Measurements from ENCODE around the gene RGMA. TPM values are rescaled to one million over a fixed set of nuclear protein-coding genes. Genes with fewer than 3 reads are reported as not detected.

The RGMA gene
- total RNA-seq, 1 donor from 2014 or later: 0.40 TPM

DNA sequence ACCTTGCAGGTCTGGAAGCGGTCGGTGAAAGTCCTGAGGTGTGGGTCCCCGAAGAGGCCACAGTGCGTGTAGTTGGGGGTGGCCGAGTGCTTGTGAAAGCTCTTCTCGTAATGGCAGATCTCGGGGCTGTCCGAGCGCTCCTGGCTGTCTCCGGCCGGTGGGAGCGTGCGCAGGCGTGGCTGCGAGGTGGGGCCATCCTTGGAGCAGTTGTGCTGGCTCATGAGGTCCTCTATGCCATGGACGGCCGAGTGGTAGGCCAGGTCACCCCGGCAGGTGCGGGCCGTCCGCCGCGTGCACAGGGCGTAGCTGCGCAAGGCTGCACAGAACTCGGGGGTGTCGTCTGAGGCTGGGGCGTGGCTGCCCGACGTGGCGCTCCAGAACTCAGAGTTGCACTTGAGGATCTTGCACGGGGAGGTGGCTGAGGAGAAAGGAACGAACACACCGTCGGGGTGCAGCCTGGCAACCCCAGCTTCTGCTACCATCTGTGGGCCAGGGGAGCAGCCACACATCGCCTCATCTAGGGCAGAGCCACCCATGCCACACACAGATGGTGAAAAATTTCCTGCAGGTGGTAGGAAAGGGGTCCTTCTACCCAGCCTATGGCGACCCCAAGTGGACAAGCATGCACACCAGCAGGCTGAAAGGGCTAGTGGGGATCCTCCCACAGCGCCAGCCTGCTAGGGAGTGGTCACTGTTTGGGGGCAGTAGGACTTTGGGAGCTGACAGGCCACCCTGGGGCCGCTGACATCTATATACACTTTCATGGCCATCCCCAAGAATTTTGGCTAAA, 36.7 kb downstream of the RGMA start:
- H3K4me3 ChIP-seq (ENCODE audit: low read depth, low read length): no peak overlapping the region
- no peak for DNase-seq (ENCODE audit: low read depth)
- TF ChIP-seq CTCF (conservative IDR thresholded peaks at IDR 0.05; ENCODE audit: low read depth, low read length): peak; percentile 24

GRCh38 chr15:93051236-93052089, 37.5 kb downstream of the RGMA start:
- no peak overlapping the region for H3K4me3 ChIP-seq (ENCODE audit: low read depth, low read length)
- DNase-seq (ENCODE audit: low read depth): no peak
- TF ChIP-seq CTCF (conservative IDR thresholded peaks at IDR 0.05; ENCODE audit: low read depth, low read length): no peak

DNA sequence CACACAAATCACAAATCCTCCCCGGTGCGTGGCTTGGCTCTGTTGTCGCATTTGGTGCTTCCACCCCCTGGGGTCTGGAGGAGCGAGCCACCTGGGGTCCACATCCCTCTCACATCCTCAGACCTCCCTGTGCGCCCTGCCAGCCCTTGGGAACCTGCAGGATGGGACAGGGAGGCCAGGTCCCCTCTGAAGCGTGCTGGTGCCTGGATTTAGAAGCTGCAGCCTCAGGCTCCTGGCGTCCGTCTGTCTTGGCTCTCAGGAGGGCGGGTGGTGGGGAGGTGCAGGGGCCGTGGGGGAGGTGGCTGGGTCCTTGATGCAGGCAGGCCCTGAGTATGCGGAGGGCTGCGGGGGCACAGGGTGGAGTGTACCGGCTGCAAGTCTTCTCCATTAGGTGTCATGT, 38.4 kb downstream of the RGMA start:
- TF ChIP-seq CTCF (conservative IDR thresholded peaks at IDR 0.05; ENCODE audit: low read depth, low read length): no peak
- H3K4me3 ChIP-seq (ENCODE audit: low read depth, low read length): no peak overlapping the region
- no peak for DNase-seq (ENCODE audit: low read depth)

GRCh38 chr15:93049914-93050578, 39.0 kb downstream of the RGMA start:
- H3K4me3 ChIP-seq (ENCODE audit: low read depth, low read length): no peak overlapping the region
- DNase-seq (ENCODE audit: low read depth): no peak
- TF ChIP-seq CTCF (conservative IDR thresholded peaks at IDR 0.05; ENCODE audit: low read depth, low read length): no peak

GRCh38 chr15:93049233-93049632, 39.8 kb downstream of the RGMA start:
- no peak overlapping the region for H3K4me3 ChIP-seq (ENCODE audit: low read depth, low read length)
- TF ChIP-seq CTCF (conservative IDR thresholded peaks at IDR 0.05; ENCODE audit: low read depth, low read length): no peak
- no peak for DNase-seq (ENCODE audit: low read depth)

- DNase-seq (ENCODE audit: low read depth): no peak
- TF ChIP-seq CTCF (conservative IDR thresholded peaks at IDR 0.05; ENCODE audit: low read depth, low read length): no peak
- no peak overlapping the region for H3K4me3 ChIP-seq (ENCODE audit: low read depth, low read length)
Measured at GRCh38 chr15:93048759-93049161, 40.3 kb downstream of the RGMA start.

Measured in epithelial cell of proximal tubule (primary cell).